Fibroblast of skin of scalp (primary cell): ENCODE data around the gene LYZL1.
"Not testable (repeated sequence)": the region's sequence is repeated elsewhere in the genome, so short reads cannot be mapped to it uniquely, and the experiment has no call there.

Source experiments
- DNase-seq: peaks from one replicate; pipeline ENCODE4 v3.0.0-alpha.2; 2013

Gene LYZL1

DNA sequence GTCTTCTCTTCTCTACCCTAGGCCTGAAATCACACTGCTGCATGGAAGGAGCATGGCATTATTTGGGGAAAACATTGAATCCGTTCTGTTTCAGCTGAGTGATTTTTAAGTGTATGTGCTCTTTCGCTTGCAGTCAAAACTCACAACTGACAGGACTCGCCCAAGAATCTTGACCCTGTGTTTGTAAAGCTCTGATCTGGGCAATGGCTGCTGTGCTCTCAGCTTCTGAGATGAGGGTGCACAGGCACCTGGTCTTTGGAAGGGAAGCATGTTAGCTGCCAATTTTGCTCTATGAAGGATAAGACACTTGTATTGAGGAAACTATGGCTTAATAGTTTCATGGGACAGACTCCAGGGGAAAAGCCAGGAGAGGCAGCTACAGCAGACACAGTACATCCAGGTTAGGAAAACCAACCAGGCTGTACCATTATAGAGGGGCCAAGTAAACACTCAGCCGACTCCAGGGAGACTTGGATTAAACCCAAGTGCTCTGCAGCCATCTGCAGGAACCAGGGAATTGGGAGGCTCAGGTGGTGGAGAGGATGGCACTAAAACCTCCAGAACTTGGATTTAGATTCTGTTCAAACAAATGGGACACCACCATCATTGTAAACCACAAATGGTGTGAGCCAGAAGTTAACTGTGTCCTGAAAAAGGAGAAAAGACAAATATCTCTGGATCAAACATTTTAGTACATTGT is 43.3 kb downstream of the LYZL1 start:
- no peak for DNase-seq

DNA sequence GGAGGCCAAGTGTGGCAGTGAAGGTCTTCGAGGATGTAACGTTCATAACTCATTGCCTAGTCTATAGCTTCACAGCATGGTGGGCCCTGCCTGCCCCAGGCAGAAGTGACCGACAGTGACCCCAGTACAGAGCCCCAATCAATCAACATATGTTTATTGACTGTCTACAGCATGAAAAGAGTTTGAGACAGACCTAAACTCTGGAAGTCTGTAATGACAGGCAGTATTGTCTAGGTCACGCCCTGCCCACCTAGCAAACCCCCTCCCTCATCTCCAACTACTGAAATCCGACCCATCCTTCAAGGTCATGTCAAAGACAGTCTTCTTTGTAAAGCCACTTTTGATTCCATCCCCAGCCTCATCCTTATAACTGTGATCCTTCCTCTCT is 43.9 kb downstream of the LYZL1 start:
- no peak for DNase-seq

DNA sequence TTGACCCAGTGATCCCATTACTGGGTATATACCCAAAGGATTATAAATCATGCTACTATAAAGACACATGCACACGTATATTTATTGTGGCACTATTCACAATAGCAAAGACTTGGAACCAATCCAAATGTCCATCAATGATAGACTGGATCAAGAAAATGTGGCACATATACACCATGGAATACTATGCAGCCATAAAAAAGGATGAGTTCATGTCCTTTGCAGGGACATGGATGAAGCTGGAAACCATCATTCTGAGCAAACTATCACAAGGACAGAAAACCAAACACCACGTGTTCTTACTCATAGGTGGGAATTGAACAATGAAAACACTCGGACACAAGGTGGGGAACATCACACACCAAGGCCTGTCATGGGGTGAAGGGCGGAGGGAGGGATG is 48.7 kb downstream of the LYZL1 start:
- not testable (repeated sequence) for DNase-seq

DNA sequence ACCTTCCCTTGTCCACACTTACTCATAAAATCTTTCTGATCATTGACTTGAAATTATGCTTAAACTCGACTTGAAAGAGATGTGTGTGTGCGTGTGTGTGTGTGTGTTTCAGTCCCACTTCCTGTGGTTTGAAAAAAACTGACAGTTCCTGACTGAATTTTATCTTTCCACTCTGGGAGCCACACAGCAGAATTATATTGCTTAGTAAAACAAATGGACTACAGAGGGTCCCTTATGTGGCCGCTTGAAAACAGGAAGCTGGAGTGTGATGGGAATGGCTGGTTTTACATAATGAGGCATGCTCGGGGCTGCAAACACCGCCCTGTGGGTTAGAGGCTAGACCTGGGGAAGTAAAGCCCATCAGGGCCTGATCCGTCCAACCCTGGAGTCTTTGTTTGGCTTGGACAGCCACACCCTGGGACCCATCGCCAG is 54.8 kb downstream of the LYZL1 start:
- DNase-seq, result no peak

DNA sequence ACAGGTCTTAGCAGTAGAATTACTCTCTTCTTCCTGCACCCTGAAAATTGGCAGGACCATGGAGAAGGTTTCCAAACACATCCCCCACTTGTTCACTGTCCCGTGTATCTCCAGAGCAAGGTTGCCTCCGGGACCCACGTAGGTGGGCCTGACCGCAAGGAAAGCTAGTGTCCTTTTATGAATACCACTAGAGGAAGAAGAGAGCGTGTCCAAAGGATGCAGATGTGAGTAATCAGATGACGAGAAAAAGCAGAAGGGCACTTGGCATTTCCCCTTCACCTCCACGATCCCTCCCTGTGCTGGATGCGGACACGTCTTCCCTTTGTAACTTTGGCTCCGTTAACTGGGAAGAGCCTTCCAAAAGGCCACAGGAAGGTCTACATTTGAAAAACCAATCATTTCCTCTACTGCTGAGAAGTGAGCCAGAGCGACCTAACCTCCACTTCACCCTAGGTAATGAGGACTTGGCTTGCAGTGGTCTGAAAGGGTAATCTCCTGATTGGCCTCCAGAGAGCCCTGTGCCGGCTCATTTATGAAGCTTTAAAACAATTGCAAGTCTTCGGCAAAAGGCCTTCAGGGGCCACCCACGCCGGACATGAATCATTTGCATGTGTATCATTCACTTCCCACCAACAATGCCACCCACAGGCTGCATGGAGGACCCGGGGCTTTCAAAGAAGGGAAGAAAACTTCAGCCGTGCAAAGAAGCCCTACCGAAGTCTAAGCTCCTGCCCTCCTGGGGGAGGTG is 55.4 kb downstream of the LYZL1 start:
- DNase-seq, result peak; percentile 37

DNA sequence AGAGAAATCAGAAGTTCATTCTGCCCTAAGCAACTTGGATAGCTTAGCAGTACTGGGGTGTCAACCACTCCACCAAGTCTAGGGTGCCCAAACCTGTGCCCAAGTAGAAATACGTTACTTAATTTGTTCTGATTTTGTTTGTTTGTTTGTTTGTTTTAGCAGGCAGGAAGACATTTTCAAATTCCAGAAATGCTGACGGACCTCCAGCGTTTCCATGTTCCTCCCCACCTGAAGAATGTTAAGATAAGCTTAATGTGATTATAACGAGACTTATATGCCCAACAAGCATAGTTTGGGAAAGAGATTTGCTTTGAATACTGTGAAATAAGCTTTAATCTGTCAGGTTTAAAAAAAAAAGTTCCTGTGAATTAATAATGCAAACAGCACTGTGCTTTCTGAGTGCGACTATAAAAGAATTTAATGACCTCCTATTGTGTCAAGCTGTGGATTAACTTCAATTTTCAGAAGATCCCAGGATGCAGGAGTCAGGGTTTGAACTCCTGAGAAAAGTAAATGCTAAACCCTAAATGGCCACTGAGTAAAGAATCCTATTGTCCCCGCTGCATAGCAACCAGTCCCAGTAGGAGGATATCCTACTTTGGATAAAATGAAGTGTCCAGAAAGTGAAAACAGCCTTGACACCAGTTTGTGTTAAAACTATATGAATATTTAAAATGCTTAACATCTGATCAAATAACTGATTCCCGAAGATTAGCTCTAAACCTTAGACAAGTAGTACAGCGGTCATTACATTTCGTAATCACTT is 56.5 kb downstream of the LYZL1 start:
- no peak for DNase-seq

DNA sequence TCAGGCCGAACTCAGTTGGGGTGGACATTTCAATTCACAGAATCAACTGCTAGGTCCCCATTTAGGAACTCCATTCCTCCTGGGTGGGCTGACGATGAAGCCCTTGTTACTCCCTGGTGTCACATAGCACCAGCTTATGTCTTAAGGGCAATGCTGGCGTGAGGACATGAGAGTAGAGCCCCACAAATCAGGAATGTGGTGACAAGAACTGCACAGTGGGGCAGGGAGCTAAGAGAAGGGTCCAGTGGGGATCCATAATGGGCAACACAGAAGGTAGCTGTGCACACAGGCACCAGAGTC is 57.0 kb downstream of the LYZL1 start:
- DNase-seq, result no peak

DNA sequence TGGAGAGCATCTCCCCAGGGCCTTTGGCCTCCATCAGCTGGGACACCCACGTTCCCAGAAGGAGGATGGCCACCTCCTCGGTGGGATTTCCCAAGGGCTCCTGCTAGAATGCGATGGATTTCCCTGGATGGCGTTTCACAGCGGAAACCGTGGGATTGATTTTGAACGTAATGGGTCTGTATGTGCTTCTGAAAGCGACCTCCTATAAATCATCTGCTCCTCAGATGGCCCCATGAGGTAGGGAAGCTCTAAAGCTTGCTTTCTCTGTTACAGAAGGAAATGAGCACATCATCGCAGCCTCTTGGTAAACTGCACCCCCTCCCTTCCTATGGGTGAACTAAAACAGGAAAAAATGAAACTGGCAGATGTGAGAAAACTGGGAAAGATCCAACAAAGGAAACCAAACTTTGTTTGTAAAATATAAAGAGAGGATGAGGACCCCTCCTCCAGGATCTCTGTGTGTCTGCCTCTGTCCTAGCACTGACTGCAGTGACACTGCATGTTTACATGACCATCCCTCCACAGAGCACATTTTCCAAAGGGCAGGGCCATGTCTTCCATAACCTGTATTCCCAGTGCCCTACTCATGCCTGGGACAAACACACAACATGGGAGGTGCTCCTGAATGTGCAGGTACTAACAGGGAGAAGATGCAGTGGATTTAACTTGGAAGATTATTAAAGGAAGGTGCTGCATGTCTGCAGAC is 57.6 kb downstream of the LYZL1 start:
- no peak for DNase-seq

DNA sequence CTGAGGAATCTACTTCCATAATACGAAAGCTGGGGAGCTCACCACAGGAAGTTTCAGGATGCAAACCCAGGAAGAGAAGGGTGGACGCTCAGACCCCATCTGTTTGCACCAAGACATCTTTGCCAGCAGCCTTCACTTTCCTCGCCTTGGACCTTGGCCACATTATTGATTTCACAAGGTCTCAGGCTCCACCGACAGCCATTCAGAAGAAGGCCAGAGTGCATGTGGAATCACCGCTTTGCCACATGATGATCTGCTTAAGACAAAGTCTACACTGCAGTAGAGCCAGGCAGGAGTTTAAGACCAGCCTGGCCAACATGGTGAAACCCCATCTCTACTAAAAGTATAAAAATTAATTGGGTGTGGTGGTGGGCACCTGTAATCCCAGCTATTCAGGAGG is 60.0 kb downstream of the LYZL1 start:
- DNase-seq, result no peak

DNA sequence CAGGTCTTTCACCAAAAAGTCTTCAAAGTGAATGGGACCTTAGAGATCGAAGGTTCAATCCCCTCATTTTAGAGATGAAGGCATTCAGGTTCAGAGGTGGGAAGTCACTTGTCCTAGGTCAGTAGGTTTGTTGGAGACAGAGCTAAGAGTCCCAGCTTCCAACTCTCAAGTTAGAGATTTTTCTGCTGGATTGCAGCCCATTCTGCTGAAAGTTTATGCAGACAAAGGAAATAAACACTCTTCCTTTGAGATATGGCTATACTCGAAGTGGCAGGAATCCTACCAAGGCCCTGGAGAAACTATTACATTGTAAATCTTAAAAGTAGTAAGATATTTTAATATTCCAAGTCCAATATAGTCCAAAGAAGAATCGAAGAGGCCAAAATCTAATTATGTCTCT is 64.4 kb downstream of the LYZL1 start:
- no peak for DNase-seq

DNA sequence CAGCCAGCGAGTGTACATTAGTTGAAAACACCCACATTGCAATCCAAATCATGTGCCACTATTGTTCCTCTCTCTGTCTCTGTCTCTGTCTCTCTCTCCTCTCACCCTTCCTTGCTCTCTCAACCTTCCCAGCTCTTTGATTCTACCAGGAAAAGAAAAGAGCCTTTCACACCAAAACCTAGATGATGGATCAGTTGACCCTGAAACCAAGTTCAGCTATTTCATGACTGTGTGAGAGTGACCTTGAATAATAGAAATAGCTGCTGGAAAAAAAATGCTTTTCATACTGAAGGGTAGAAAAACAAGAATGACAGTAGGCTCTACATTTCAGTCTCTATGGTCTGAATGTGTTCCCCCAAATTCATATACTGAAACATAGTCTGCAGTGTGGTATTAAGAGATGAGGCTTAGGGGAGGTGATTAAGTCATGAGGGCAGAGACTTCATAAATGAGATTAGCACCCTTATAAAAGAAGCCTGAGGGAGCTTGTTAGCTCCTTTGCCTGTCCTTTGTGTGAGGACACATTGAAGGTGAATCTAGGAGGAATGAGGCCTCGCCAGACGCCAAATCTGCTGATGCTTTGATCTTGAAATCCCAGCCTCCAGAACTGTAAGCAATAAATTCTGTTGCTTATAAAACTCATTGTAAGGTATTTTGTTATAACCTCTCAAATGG is 65.2 kb downstream of the LYZL1 start:
- no peak for DNase-seq

DNA sequence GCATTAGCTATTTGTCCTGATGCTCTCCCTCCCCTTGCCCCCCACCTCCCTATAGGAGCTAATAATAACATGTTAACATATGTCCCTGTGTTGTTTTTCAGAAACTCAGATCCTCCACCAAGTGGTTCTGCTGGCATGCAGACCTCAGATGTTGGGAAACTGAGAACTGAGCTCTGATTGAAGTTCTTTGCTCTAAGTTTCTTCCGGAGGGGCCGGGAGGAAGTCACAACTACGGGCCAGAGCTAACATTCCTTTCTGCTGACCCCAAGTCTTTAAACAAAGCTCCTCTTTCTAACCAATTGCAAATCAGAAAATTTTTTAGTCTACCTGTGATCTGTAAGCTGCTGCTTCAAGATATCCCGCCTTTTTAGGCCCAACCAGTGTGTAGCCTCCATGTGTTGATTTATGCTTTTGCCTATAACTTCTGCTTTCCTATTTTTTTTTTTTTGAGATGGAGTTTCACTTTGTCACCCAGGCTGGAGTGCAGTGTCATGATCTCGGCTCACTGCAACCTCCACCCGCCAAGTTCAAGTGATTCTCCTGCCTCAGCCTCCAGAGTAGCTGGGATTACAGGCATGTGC is 66.6 kb downstream of the LYZL1 start:
- no peak for DNase-seq

DNA sequence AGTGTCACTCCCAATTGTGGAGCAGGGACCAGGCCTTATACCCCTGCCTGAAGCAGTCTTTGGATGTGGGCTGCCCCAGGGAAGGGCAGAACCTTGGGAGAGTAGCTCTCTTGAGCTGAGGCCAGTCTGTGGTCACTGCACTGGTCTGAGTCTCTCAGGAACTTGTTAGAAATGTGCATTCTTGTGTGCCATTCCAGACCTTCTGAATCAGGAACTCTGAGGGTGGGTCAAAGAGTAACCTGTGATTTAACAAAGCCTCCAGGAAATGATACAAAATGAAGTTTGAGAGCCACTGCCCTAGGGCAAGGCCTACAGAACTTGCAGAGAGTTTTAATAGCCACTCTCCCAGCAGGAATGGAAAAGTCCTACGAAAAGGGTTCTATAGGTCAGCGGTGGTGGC is 68.1 kb downstream of the LYZL1 start:
- no peak for DNase-seq

DNA sequence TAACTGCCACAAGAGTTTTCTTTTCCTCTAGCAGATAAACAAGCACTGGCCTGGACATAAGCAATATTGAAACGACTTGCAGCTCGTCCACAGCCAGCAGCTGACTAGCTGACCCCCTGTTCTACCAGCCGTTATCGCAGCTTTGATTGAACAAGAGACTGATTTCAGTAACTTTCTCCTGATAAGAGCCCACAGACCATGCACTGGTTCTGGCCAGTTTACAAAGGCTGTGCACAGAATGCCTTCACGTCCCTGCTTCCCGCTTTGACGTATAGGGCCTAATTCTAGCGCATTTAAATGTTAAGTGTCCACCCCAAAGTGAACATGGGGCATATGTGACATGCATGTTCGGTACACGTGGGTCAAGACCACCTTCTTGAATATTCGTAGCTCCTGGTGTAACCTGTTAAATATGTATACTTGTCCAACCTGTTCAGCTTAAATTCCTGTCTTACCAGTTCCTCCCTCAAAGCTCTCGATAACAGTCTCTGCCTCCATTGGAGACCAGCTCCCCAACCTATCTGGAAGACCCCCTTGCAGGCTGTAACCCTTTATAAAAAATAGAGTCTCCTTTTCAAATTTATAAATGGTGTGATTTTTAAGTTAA is 69.2 kb downstream of the LYZL1 start:
- no peak for DNase-seq

DNA sequence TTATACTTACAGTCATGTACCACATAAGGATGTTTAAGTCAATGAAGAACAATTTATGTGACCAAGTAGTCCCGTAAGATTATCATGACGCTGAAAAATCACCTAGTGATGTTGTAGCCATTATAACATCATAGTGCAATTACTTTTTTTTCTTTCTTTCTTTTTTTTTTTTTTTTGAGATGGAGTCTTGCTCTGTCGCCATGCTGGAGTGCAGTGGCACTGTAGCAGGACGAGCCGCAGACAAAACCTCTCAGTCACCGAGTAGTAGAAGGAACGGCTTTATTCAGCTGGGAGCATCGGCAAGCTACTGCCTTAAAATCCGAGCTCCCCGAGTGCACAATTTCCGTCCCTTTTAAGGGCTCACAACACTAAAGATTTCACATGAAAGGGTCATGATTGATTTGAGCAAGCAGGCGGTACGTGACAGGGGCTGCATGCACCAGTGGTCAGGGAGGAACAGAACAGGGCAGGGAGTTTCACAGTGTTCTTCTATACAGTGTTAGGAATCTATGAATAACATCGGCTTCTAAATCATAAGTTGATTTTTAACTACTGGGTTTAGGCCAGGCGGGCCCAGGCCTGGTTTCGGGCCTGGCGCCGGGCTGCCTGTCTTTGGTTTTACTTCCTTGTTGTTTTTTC is 71.5 kb downstream of the LYZL1 start:
- DNase-seq, result not testable (repeated sequence)
